Measurements from ENCODE around the gene TERB2.
A peak's percentile ranks its signal among the peaks of the same experiment; 100 is the strongest.
"Not testable (repeated sequence)": the region's sequence is repeated elsewhere in the genome, so short reads cannot be mapped to it uniquely, and the experiment has no call there.

TERB2 gene

DNA sequence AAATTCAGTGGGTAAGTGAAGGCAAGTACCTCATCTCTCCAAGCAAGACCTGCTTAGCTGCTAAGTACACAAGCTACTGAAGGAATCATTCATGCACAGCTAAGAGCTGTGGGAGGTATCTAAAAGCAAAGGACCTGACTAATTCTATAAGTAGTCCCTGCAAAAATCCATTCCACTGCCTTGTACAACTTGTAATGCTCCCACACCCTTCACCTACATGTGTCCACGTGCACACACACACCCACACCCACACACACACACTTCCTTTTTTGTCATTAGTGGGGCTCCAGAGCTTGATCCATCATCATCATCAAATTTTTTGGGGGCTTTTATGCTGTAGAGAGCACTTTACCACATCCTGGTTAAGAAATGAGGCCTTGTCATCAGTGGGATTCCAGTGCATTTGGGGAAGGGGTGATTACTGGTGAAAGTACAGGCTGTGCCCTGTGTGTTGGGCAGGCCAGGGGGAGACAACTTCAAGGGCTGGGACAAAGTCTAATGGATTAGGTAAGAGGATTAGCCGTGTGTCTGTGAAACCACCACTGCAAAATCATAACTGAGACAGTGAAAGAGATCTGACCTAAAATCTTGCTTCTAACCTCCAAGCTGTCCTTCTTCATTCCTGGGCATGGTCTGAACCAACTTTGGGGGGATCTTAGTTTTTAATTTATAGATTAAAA lies 47.4 kb downstream of the TERB2 start:
- DNase-seq, result not testable (repeated sequence)

DNA sequence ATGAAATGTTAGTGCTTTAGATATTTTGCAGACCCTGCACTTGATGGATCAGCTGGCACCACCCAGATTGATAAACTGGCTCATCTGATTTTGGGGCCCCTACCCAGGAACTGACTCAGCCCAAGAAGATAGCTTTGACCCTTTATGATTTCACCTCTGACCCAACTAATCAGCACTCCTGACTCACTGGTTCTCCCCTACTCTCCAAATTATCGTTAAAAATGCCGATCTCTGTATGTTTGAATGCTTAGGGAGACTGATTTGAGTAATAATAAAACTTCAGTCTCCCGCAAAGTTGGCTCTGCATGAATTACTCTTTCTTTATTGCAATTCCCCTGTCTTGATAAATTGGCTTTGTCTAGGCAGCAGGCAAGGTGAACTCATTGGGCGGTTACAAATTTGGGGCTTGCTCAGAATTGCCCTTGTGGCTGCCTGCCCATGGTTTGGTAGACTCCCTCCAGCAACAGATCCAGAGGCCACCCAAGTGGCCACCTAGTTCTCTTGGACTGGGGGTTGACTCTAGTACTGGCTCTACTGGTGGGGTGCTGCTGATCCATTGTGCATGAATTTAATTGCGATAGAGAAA lies 48.2 kb downstream of the TERB2 start:
- not testable (repeated sequence) for DNase-seq

DNA sequence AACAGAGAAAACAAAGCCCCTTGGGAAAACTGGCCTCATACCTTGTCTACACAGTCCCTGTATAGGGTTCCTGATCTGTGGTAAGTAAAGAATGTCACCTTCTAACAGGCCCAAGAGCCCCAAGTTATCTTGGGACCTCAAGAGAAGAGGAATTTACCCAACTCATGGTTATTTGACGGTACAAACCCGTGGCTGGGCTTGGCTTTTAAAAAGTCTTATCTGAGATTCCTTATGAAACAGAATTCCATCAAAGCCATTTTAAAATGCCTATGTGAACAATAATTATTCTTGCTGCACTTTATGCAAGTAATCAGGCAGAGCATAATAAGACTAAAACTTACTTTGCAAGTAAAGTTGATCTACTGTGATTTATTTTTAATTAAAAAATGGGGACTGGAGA lies 52.6 kb downstream of the TERB2 start:
- DNase-seq, result no peak

DNA sequence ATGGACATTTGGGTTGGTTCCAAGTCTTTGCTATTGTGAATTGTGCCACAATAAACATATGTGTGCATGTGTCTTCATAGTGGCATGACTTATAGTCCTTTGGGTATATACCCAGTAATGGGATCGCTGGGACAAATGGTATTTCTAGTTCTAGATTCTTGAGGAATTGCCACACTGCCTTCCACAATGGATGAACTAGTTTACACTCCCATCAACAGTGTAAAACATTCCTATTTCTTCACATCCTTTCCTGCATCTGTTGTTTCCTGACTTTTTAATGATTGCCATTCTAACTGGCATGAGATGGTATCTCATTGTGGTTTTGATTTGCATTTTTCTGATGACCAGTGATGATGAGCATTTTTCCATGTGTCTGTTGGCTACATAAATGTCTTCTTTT lies 58.6 kb downstream of the TERB2 start:
- DNase-seq, result not testable (repeated sequence)

DNA sequence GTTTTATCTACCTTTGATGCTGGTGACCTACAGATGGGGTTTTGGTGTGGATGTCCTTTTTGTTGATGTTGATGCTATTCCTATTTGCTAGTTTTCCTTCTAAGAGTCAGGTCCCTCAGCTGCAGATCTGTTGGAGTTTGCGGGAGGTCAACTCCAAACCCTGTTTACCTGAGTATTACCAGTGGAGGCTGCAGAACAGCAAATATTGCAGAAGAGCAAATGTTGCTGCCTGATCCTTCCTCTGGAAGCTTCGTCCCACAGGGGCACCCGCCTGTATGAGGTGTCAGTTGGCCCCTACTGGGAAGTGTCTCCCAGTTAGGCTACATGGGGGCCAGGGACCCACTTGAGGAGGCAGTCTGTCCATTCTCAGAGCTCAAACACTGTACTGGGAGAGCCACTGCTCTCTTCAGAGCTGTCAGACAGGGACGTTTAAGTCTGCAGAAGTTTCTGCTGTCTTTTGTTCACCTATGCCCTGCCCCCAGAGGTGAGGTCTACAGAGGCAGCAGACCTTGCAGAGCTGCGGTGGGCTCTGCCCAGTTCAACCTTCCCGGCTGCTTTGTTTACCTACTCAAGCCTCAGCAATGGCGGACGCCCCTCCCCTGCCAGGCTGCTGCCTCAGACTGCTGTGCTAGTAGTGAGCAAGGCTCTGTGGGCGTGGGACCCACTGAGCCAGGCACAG lies 63.9 kb downstream of the TERB2 start:
- DNase-seq, result not testable (repeated sequence)

DNA sequence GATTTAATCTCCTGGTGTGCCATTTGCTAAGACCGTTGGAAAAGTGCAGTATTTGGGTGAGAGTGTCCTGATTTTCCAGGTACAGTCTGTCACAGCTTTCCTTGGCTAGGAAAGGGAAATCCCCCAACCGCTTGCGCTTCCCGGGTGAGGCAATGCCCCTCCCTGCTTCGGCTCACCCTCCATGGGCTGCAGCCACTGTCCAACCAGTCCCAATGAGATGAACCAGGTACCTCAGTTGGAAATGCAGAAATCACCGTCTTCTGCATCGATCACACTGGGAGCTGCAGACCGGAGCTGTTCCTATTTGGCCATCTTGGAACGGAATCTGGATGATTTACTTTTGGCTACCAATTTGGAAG lies 64.4 kb downstream of the TERB2 start:
- DNase-seq, result not testable (repeated sequence)

GRCh38 chr15:45021348-45021747 lies 64.9 kb downstream of the TERB2 start:
- DNase-seq, result no peak

- DNase-seq, result peak; percentile 93
These were observed 66.6 kb downstream of the TERB2 start, which contains the start of gene SORD for GRCh38 chr15:45022871-45023658. Gene SORD, plus strand, starts transcription at chr15:45023195. Its CDS starts 89 bp downstream, at chr15:45023284.

- no peak for DNase-seq
These were observed 67.3 kb downstream of the TERB2 start for GRCh38 chr15:45023659-45024225.

- not testable (repeated sequence) for DNase-seq
These were observed 68.2 kb downstream of the TERB2 start for GRCh38 chr15:45024649-45025048.

DNA sequence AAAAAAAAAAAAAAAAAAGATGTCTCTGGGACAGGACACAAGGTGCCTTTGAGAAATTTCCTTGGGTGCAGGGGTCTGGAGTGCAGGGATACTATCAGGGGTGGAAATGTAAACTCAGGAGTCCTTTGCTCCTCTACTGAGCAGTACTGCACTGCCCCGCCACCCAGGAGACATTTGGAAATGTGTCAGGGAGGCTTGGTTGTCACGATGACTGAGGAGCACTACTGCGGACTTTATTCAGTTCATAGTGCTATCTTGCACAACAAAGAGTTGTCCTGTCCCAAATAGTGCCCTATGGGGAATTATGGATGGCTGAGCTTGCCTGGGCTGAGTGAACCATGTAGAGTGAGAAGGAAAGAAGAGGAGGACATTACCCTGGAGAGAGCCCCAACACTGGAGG lies 69.1 kb downstream of the TERB2 start:
- not testable (repeated sequence) for DNase-seq

GRCh38 chr15:45026651-45027190 lies 70.2 kb downstream of the TERB2 start:
- no peak for DNase-seq

DNA sequence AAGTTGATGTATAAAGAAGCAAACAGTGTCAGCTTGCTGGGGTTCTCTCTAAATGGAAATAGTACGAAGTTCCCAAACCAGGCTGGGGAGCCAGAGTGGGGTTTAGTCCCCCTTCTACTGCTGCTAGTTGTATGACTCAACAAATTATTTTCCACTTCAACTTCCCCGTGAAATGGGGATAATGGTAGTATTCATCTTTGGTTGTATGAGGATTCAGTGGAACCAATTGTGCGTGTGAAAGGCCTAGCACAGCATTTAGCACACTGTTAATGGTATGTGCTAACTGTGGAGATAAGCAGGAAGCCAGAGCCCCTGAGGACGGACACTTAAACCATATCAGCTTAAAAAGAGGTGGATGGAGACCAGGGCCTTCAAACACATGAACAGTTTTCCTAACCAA lies 70.7 kb downstream of the TERB2 start:
- no peak for DNase-seq
